ENCODE measurements around the gene ZNF775.

Gene ZNF775

DNA sequence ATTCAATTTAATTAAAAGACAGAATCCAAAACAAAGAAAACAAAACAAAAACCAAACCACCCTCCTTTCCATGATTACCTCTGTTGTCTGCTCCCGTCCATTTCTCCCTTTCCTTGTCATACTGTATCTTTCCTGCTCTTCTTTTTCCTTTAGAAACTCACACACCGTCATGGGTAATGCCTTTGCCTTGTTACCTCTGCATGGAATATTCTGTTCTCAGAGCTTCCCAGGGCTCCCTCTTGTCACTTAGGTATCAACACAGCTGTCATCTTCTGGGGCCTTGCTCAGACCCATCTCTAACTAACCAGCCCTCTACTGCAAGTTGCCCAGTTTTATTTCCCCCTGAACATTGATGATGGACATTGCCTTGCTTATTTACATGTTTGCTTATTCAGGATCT, 41.1 kb downstream of the ZNF775 start:
- no peak overlapping the region for H3K9ac ChIP-seq (ENCODE audit: insufficient read length, low read depth)
- peaks cover 7% of the 10 kb centered on the region for H3K27me3 ChIP-seq (ENCODE audit: insufficient read depth, insufficient read length)
- no peak overlapping the region for H3K4me3 ChIP-seq (ENCODE audit: insufficient read length, low read depth)
- DNase-seq (ENCODE audit: low read depth, low spot score): no peak
- TF ChIP-seq YY1 (IDR thresholded peaks at IDR 0.05; ENCODE audit: insufficient read depth, insufficient read length) (no peak), SUZ12 (IDR thresholded peaks at IDR 0.05; ENCODE audit: extremely low read depth, insufficient read depth, insufficient read length) (no peak), ZNF274 (IDR thresholded peaks at IDR 0.05; ENCODE audit: low read depth, low read length) (no peak)
- H3K36me3 ChIP-seq (ENCODE audit: insufficient read depth, insufficient read length, low read length): no peaks in the 10 kb centered on the region
- H3K4me1 ChIP-seq (ENCODE audit: insufficient read depth, insufficient read length): no peaks in the 10 kb centered on the region
- no peaks in the 10 kb centered on the region for H3K9me3 ChIP-seq (ENCODE audit: insufficient read depth, low read length)

DNA sequence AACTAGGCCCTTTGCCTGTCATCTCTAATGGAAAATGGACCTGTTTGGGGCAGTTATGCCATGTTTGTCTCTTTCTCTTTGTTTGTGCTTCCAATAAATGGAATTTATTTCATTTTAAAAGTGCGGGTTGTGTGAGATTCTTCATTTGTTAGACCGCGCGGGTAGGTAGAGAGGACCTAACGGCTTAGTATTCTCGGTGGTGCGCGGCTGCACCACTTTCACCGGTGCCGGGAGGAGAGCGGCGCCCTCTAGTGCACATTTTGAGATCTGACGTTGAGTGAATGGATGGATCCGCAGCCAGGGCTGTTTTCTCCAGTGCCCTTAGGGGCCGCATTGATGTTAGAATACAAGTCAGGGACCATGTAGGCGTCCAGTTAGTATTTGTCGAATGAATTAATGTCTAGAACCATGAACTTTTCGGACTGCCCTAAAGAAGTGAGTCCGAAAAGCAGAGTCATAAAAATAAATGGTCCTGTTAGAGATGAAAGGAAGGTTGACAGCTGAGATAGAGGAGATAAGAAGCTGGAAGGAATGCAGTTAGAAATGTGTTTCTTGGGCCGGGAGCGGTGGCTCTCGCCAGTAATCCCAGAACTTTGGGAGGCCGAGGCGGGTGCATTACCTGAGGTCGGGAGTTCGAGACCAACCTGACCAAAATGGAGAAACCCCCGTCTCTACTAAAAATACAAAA, 42.0 kb downstream of the ZNF775 start:
- no peak overlapping the region for H3K4me3 ChIP-seq (ENCODE audit: insufficient read length, low read depth)
- no peaks in the 10 kb centered on the region for H3K4me1 ChIP-seq (ENCODE audit: insufficient read depth, insufficient read length)
- TF ChIP-seq ZNF274 (IDR thresholded peaks at IDR 0.05; ENCODE audit: low read depth, low read length) (no peak), SUZ12 (IDR thresholded peaks at IDR 0.05; ENCODE audit: extremely low read depth, insufficient read depth, insufficient read length) (no peak), YY1 (IDR thresholded peaks at IDR 0.05; ENCODE audit: insufficient read depth, insufficient read length) (no peak)
- no peak overlapping the region for H3K9ac ChIP-seq (ENCODE audit: insufficient read length, low read depth)
- no peaks in the 10 kb centered on the region for H3K9me3 ChIP-seq (ENCODE audit: insufficient read depth, low read length)
- peak; percentile 85 for DNase-seq (ENCODE audit: low read depth, low spot score)
- peaks cover 7% of the 10 kb centered on the region for H3K27me3 ChIP-seq (ENCODE audit: insufficient read depth, insufficient read length)
- H3K36me3 ChIP-seq (ENCODE audit: insufficient read depth, insufficient read length, low read length): no peaks in the 10 kb centered on the region

DNA sequence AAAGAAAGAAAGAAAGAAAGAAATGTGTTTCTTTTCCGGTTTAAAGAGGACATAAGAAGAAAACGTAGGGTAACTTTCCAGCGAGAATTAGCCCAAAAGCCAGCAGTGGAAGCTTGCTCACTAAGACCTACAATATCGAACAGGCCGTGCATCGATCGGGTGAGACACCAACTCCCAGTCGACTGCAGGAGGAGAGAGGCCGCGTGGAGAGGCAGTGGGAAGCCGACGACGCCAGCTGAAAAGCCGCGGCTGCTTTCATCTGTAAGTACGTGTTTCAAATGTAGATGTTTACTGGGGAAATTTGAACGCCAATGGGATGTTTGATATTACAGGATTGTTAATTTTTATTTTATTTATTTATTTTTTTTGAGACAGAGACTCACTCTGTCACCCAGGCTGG, 42.7 kb downstream of the ZNF775 start:
- H3K4me1 ChIP-seq (ENCODE audit: insufficient read depth, insufficient read length): no peaks in the 10 kb centered on the region
- peaks cover 7% of the 10 kb centered on the region for H3K27me3 ChIP-seq (ENCODE audit: insufficient read depth, insufficient read length)
- no peak overlapping the region for H3K9ac ChIP-seq (ENCODE audit: insufficient read length, low read depth)
- no peak for TF ChIP-seq YY1 (IDR thresholded peaks at IDR 0.05; ENCODE audit: insufficient read depth, insufficient read length)
- TF ChIP-seq SUZ12 (IDR thresholded peaks at IDR 0.05; ENCODE audit: extremely low read depth, insufficient read depth, insufficient read length): no peak
- no peak for TF ChIP-seq ZNF274 (IDR thresholded peaks at IDR 0.05; ENCODE audit: low read depth, low read length)
- H3K36me3 ChIP-seq (ENCODE audit: insufficient read depth, insufficient read length, low read length): no peaks in the 10 kb centered on the region
- no peak overlapping the region for H3K4me3 ChIP-seq (ENCODE audit: insufficient read length, low read depth)
- DNase-seq (ENCODE audit: low read depth, low spot score): no peak
- H3K9me3 ChIP-seq (ENCODE audit: insufficient read depth, low read length): no peaks in the 10 kb centered on the region

DNA sequence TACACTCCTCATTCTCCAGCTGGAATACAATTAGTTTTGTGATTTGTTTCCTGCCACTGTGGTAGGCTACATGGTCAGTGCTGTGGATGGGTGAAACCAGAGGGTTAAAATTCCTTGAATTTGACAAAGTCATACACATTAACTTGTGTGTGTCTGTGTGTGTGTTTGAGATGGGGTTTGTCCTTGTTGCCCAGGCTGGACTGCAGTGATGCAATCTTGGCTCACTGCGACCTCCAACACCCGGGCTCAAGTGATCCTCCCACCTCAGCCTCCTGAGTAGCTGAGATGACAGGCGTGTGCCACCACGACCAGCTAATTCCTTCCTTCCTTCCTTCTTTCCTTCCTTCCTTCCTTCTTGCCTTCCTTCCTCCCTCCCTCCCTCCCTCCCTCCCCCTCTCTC, 46.5 kb downstream of the ZNF775 start:
- H3K9me3 ChIP-seq (ENCODE audit: insufficient read depth, low read length): no peaks in the 10 kb centered on the region
- H3K4me1 ChIP-seq (ENCODE audit: insufficient read depth, insufficient read length): peaks cover 2% of the 10 kb centered on the region
- peaks cover 3% of the 10 kb centered on the region for H3K27me3 ChIP-seq (ENCODE audit: insufficient read depth, insufficient read length)
- no peaks in the 10 kb centered on the region for H3K36me3 ChIP-seq (ENCODE audit: insufficient read depth, insufficient read length, low read length)
- no peak for DNase-seq (ENCODE audit: low read depth, low spot score)
- H3K4me3 ChIP-seq (ENCODE audit: insufficient read length, low read depth): no peak overlapping the region
- no peak for TF ChIP-seq YY1 (IDR thresholded peaks at IDR 0.05; ENCODE audit: insufficient read depth, insufficient read length)
- TF ChIP-seq SUZ12 (IDR thresholded peaks at IDR 0.05; ENCODE audit: extremely low read depth, insufficient read depth, insufficient read length): no peak
- TF ChIP-seq ZNF274 (IDR thresholded peaks at IDR 0.05; ENCODE audit: low read depth, low read length): no peak
- no peak overlapping the region for H3K9ac ChIP-seq (ENCODE audit: insufficient read length, low read depth)

DNA sequence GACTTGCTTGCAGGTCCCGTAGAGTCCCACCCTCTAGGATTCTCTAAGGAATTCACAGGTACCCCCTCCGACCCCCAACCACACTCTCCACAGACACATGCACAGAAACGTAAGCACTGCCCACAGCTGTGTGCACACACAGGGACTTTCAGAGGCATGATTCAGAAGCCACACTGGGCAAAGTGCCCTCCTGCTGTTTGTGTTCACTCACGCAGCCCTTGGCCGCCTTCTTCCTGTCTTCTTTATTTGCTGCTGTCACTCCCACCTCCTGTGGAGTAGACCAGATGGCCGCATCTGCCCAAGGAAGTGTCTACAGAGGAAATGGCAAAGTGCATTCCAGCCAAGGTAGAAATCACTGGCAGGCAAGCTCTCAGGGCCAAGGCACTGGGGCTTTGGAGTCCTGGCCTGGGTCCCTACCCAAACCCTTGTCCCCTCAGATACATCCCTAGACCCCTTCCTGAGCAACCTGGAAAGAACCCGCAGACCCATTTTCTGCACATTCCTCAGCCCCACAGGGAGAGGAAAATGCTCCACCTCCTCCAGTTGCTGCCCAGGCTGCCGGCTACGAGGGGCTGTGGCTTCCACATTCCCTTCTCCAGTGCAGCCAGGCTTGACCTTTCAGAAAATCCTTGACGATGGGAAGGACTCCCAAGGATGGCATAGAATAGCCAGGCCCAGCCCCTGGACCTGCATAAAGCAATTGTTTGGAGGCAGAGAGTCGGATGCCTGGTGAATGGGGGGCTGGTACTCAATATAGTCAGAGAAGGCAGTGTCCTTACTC, 49.7 kb downstream of the ZNF775 start:
- H3K36me3 ChIP-seq (ENCODE audit: insufficient read depth, insufficient read length, low read length): no peaks in the 10 kb centered on the region
- no peaks in the 10 kb centered on the region for H3K27me3 ChIP-seq (ENCODE audit: insufficient read depth, insufficient read length)
- H3K9ac ChIP-seq (ENCODE audit: insufficient read length, low read depth): no peak overlapping the region
- H3K9me3 ChIP-seq (ENCODE audit: insufficient read depth, low read length): peaks cover 5% of the 10 kb centered on the region; the same call in 1 of the 2 replicates
- H3K4me3 ChIP-seq (ENCODE audit: insufficient read length, low read depth): no peak overlapping the region
- H3K4me1 ChIP-seq (ENCODE audit: insufficient read depth, insufficient read length): peaks cover 2% of the 10 kb centered on the region
- TF ChIP-seq ZNF274 (IDR thresholded peaks at IDR 0.05; ENCODE audit: low read depth, low read length) (no peak), SUZ12 (IDR thresholded peaks at IDR 0.05; ENCODE audit: extremely low read depth, insufficient read depth, insufficient read length) (no peak), YY1 (IDR thresholded peaks at IDR 0.05; ENCODE audit: insufficient read depth, insufficient read length) (no peak)
- no peak for DNase-seq (ENCODE audit: low read depth, low spot score)

DNA sequence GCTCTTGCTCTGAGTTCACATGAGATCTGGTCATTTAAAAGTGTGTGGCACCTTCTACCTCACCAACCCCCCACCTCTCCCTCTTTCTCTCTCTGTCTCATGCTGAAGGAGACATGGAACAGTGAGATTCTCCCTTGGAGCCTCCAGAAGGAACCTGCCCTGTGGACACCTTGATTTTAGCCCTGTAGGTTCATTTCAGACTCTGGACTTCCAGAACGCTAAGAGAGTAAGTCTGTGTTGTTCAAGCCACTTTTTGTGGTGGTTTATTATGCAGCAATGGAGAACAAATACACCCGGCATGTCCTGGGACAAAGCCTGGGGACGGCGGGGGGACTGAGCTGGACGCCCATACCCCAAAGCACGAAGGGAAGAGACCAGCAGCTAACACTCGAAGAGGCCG, 50.6 kb downstream of the ZNF775 start:
- Histone ChIP-seq H3K4me1 (ENCODE audit: insufficient read depth, insufficient read length) (peaks cover 2% of the 10 kb centered on the region), H3K9me3 (ENCODE audit: insufficient read depth, low read length) (peaks cover 10% of the 10 kb centered on the region; the same call in 1 of the 2 replicates), H3K36me3 (ENCODE audit: insufficient read depth, insufficient read length, low read length) (no peaks in the 10 kb centered on the region), H3K27me3 (ENCODE audit: insufficient read depth, insufficient read length) (no peaks in the 10 kb centered on the region), H3K4me3 (ENCODE audit: insufficient read length, low read depth) (no peak overlapping the region), H3K9ac (ENCODE audit: insufficient read length, low read depth) (no peak overlapping the region)
- TF ChIP-seq ZNF274 (IDR thresholded peaks at IDR 0.05; ENCODE audit: low read depth, low read length) (no peak), YY1 (IDR thresholded peaks at IDR 0.05; ENCODE audit: insufficient read depth, insufficient read length) (no peak), SUZ12 (IDR thresholded peaks at IDR 0.05; ENCODE audit: extremely low read depth, insufficient read depth, insufficient read length) (no peak)
- no peak for DNase-seq (ENCODE audit: low read depth, low spot score)

DNA sequence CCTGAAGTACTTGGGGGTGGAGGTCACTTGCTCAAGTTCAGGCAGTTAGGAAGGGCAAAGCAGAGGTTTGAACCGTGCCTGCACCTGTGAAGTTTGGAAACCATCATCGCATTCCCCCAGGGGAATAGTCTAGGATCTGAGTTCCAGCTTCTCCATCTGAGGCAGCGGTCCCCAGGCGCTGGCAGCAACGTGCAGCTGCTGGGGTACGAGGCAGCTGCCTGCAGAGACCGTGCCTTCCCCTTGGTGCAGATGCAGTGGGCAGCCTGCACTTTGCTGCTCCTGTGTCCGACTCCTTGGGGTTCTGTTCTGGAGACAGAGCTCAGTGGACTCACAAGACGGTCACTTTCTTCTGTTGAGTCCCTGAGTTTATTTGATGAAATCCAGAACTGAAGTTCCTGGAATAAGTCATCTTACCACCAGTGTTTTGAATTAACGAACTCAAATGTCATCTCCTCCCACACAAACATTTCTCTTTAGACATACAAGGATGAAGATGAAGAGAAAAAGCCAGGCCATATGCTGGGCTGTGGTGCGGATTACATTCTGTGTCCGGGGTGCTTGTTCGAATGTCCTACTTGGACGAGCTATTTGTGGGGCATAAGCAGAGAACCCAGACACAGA, 51.4 kb downstream of the ZNF775 start:
- H3K4me3 ChIP-seq (ENCODE audit: insufficient read length, low read depth): no peak overlapping the region
- no peak overlapping the region for H3K9ac ChIP-seq (ENCODE audit: insufficient read length, low read depth)
- peaks cover 2% of the 10 kb centered on the region for H3K4me1 ChIP-seq (ENCODE audit: insufficient read depth, insufficient read length)
- H3K27me3 ChIP-seq (ENCODE audit: insufficient read depth, insufficient read length): no peaks in the 10 kb centered on the region
- no peaks in the 10 kb centered on the region for H3K36me3 ChIP-seq (ENCODE audit: insufficient read depth, insufficient read length, low read length)
- peaks cover 10% of the 10 kb centered on the region; the same call in 1 of the 2 replicates for H3K9me3 ChIP-seq (ENCODE audit: insufficient read depth, low read length)
- TF ChIP-seq YY1 (IDR thresholded peaks at IDR 0.05; ENCODE audit: insufficient read depth, insufficient read length) (no peak), SUZ12 (IDR thresholded peaks at IDR 0.05; ENCODE audit: extremely low read depth, insufficient read depth, insufficient read length) (no peak), ZNF274 (IDR thresholded peaks at IDR 0.05; ENCODE audit: low read depth, low read length) (no peak)
- DNase-seq (ENCODE audit: low read depth, low spot score): no peak

Measured in NT2/D1 (cell line).